ENCODE results near the gene CPSF2.
A peak's percentile ranks its signal among the peaks of the same experiment; 100 is the strongest.
"Not testable (repeated sequence)": the region's sequence is repeated elsewhere in the genome, so short reads cannot be mapped to it uniquely, and the experiment has no call there.

CPSF2 gene

GRCh38 chr14:92122761-92123160 lies 992 bp downstream of the CPSF2 start:
- no peak for DNase-seq
- H3K9me3 Mint-ChIP-seq: no peaks in the 10 kb centered on the region
- H3K27me3 Mint-ChIP-seq: no peaks in the 10 kb centered on the region
- H3K4me3 Mint-ChIP-seq: peak overlapping the region; percentile 92
- peaks cover 82% of the 10 kb centered on the region for H3K36me3 Mint-ChIP-seq (ENCODE audit: low read depth)
- peaks cover 51% of the 10 kb centered on the region for H3K4me1 Mint-ChIP-seq (ENCODE audit: low read depth)
- peak overlapping the region; percentile 100 for H3K27ac Mint-ChIP-seq

- peaks cover 90% of the 10 kb centered on the region for H3K36me3 Mint-ChIP-seq (ENCODE audit: low read depth)
These were observed 12.7 kb downstream of the CPSF2 start for GRCh38 chr14:92134456-92134855.

GRCh38 chr14:92135269-92135668 lies 13.5 kb downstream of the CPSF2 start:
- H3K36me3 Mint-ChIP-seq (ENCODE audit: low read depth): peaks cover 89% of the 10 kb centered on the region

More at GRCh38 chr14:92134456-92134855, 12.7 kb downstream of the CPSF2 start:
- DNase-seq: no peak
- peaks cover 18% of the 10 kb centered on the region for H3K4me1 Mint-ChIP-seq (ENCODE audit: low read depth)
- no peak overlapping the region for H3K27ac Mint-ChIP-seq
- no peak overlapping the region for H3K4me3 Mint-ChIP-seq
- H3K27me3 Mint-ChIP-seq: no peaks in the 10 kb centered on the region
- H3K9me3 Mint-ChIP-seq: no peaks in the 10 kb centered on the region

GRCh38 chr14:92143309-92143708 lies 21.5 kb downstream of the CPSF2 start:
- H3K4me3 Mint-ChIP-seq: no peak overlapping the region
- H3K9me3 Mint-ChIP-seq: no peaks in the 10 kb centered on the region
- peaks cover 12% of the 10 kb centered on the region for H3K4me1 Mint-ChIP-seq (ENCODE audit: low read depth)
- H3K27me3 Mint-ChIP-seq: no peaks in the 10 kb centered on the region
- peaks cover 91% of the 10 kb centered on the region for H3K36me3 Mint-ChIP-seq (ENCODE audit: low read depth)
- H3K27ac Mint-ChIP-seq: no peak overlapping the region
- no peak for DNase-seq

More at GRCh38 chr14:92135269-92135668, 13.5 kb downstream of the CPSF2 start:
- no peak for DNase-seq
- Mint-ChIP-seq H3K4me1 (ENCODE audit: low read depth) (peaks cover 14% of the 10 kb centered on the region), H3K27me3 (no peaks in the 10 kb centered on the region), H3K9me3 (no peaks in the 10 kb centered on the region), H3K4me3 (no peak overlapping the region), H3K27ac (no peak overlapping the region)

GRCh38 chr14:92143962-92144361 lies 22.2 kb downstream of the CPSF2 start:
- Mint-ChIP-seq H3K27me3 (no peaks in the 10 kb centered on the region), H3K27ac (no peak overlapping the region), H3K4me1 (ENCODE audit: low read depth) (peaks cover 12% of the 10 kb centered on the region), H3K36me3 (ENCODE audit: low read depth) (peaks cover 90% of the 10 kb centered on the region), H3K9me3 (no peaks in the 10 kb centered on the region), H3K4me3 (no peak overlapping the region)
- no peak for DNase-seq

GRCh38 chr14:92144708-92145107 lies 22.9 kb downstream of the CPSF2 start:
- peaks cover 91% of the 10 kb centered on the region for H3K36me3 Mint-ChIP-seq (ENCODE audit: low read depth)
- H3K27me3 Mint-ChIP-seq: no peaks in the 10 kb centered on the region
- no peak overlapping the region for H3K4me3 Mint-ChIP-seq
- no peak overlapping the region for H3K27ac Mint-ChIP-seq
- H3K4me1 Mint-ChIP-seq (ENCODE audit: low read depth): peaks cover 13% of the 10 kb centered on the region
- H3K9me3 Mint-ChIP-seq: no peaks in the 10 kb centered on the region
- DNase-seq: no peak

GRCh38 chr14:92153581-92153980 lies 31.8 kb downstream of the CPSF2 start:
- H3K36me3 Mint-ChIP-seq (ENCODE audit: low read depth): peaks cover 89% of the 10 kb centered on the region
- no peak overlapping the region for H3K27ac Mint-ChIP-seq
- H3K27me3 Mint-ChIP-seq: no peaks in the 10 kb centered on the region
- no peak for DNase-seq
- no peak overlapping the region for H3K4me3 Mint-ChIP-seq
- peaks cover 7% of the 10 kb centered on the region for H3K4me1 Mint-ChIP-seq (ENCODE audit: low read depth)
- no peaks in the 10 kb centered on the region for H3K9me3 Mint-ChIP-seq

- peaks cover 5% of the 10 kb centered on the region for H3K4me1 Mint-ChIP-seq (ENCODE audit: low read depth)
- no peaks in the 10 kb centered on the region for H3K27me3 Mint-ChIP-seq
- peaks cover 90% of the 10 kb centered on the region for H3K36me3 Mint-ChIP-seq (ENCODE audit: low read depth)
- H3K4me3 Mint-ChIP-seq: no peak overlapping the region
- no peak overlapping the region for H3K27ac Mint-ChIP-seq
- no peaks in the 10 kb centered on the region for H3K9me3 Mint-ChIP-seq
- no peak for DNase-seq
These were observed 32.6 kb downstream of the CPSF2 start for GRCh38 chr14:92154283-92154942.

- Mint-ChIP-seq H3K27ac (no peak overlapping the region), H3K4me3 (no peak overlapping the region), H3K9me3 (peaks cover 5% of the 10 kb centered on the region), H3K27me3 (no peaks in the 10 kb centered on the region), H3K36me3 (ENCODE audit: low read depth) (peaks cover 96% of the 10 kb centered on the region), H3K4me1 (ENCODE audit: low read depth) (peaks cover 5% of the 10 kb centered on the region)
- DNase-seq: no peak
These were observed 38.9 kb downstream of the CPSF2 start for GRCh38 chr14:92160619-92161018.

GRCh38 chr14:92161521-92161920 lies 39.8 kb downstream of the CPSF2 start:
- peaks cover 5% of the 10 kb centered on the region for H3K4me1 Mint-ChIP-seq (ENCODE audit: low read depth)

GRCh38 chr14:92164958-92165357 lies 43.2 kb downstream of the CPSF2 start:
- Mint-ChIP-seq H3K4me3 (no peak overlapping the region), H3K27ac (no peak overlapping the region), H3K9me3 (peaks cover 5% of the 10 kb centered on the region), H3K27me3 (no peaks in the 10 kb centered on the region), H3K36me3 (ENCODE audit: low read depth) (peaks cover 87% of the 10 kb centered on the region), H3K4me1 (ENCODE audit: low read depth) (no peaks in the 10 kb centered on the region)
- no peak for DNase-seq

More at GRCh38 chr14:92161521-92161920, 39.8 kb downstream of the CPSF2 start:
- H3K27ac Mint-ChIP-seq: no peak overlapping the region
- H3K27me3 Mint-ChIP-seq: no peaks in the 10 kb centered on the region
- no peak overlapping the region for H3K4me3 Mint-ChIP-seq
- peaks cover 5% of the 10 kb centered on the region for H3K9me3 Mint-ChIP-seq
- no peak for DNase-seq
- H3K36me3 Mint-ChIP-seq (ENCODE audit: low read depth): peaks cover 95% of the 10 kb centered on the region

GRCh38 chr14:92173668-92174067 lies 51.9 kb downstream of the CPSF2 start:
- Mint-ChIP-seq H3K9me3 (no peaks in the 10 kb centered on the region), H3K4me1 (ENCODE audit: low read depth) (no peaks in the 10 kb centered on the region), H3K4me3 (no peak overlapping the region), H3K27me3 (no peaks in the 10 kb centered on the region), H3K27ac (no peak overlapping the region), H3K36me3 (ENCODE audit: low read depth) (peaks cover 13% of the 10 kb centered on the region)
- no peak for DNase-seq

- H3K27me3 Mint-ChIP-seq: no peaks in the 10 kb centered on the region
- H3K27ac Mint-ChIP-seq: no peak overlapping the region
- no peak overlapping the region for H3K4me3 Mint-ChIP-seq
These were observed 54.0 kb downstream of the CPSF2 start for GRCh38 chr14:92175811-92176210.

GRCh38 chr14:92176476-92176875 lies 54.7 kb downstream of the CPSF2 start:
- H3K36me3 Mint-ChIP-seq (ENCODE audit: low read depth): no peaks in the 10 kb centered on the region
- no peaks in the 10 kb centered on the region for H3K4me1 Mint-ChIP-seq (ENCODE audit: low read depth)
- H3K9me3 Mint-ChIP-seq: peaks cover 3% of the 10 kb centered on the region
- DNase-seq: no peak
- H3K27ac Mint-ChIP-seq: no peak overlapping the region
- no peaks in the 10 kb centered on the region for H3K27me3 Mint-ChIP-seq
- H3K4me3 Mint-ChIP-seq: no peak overlapping the region

More at GRCh38 chr14:92175811-92176210, 54.0 kb downstream of the CPSF2 start:
- no peaks in the 10 kb centered on the region for H3K36me3 Mint-ChIP-seq (ENCODE audit: low read depth)
- DNase-seq: no peak
- peaks cover 3% of the 10 kb centered on the region for H3K9me3 Mint-ChIP-seq
- no peaks in the 10 kb centered on the region for H3K4me1 Mint-ChIP-seq (ENCODE audit: low read depth)

GRCh38 chr14:92179178-92179577 lies 57.4 kb downstream of the CPSF2 start:
- H3K36me3 Mint-ChIP-seq (ENCODE audit: low read depth); DNase-seq; H3K4me1 Mint-ChIP-seq (ENCODE audit: low read depth); H3K9me3 Mint-ChIP-seq; H3K27ac Mint-ChIP-seq; H3K27me3 Mint-ChIP-seq; H3K4me3 Mint-ChIP-seq: not testable (repeated sequence)

Data from activated T-cell treated with anti-CD3 and anti-CD28 coated beads, Interleukin-2, amount 50 U/mL, for 24 hours (primary cell).